Activated naive CD8-positive, alpha-beta T cell treated with anti-CD3 and anti-CD28 coated beads, Interleukin-2, amount 50 U/mL, for 24 hours (primary cell): ENCODE measurements around the gene SEMA4C.
"Not testable (repeated sequence)": the region's sequence is repeated elsewhere in the genome, so short reads cannot be mapped to it uniquely, and the experiment has no call there.

Experiments
- ATAC-seq: fragments of 150-1000 bp; cut with Tn5 transposase; one replicate; pipeline ENCODE4 v1.10.0; 2021
- DNase-seq: peaks from one replicate; pipeline ENCODE4 v3.0.0; 2021
- H3K27ac Mint-ChIP-seq: one replicate; pipeline ENCODE4 v1.8.0; 2021; ENCODE audit warnings: mild to moderate bottlenecking, mixed read lengths
- H3K27me3 Mint-ChIP-seq: one replicate; pipeline ENCODE4 v1.8.0; 2021; ENCODE audit warnings: mixed read lengths
- H3K36me3 Mint-ChIP-seq: one replicate; pipeline ENCODE4 v1.8.0; 2021; ENCODE audit warnings: low read depth, mixed read lengths
- H3K4me1 Mint-ChIP-seq: one replicate; pipeline ENCODE4 v1.8.0; 2021; ENCODE audit warnings: mixed read lengths
- H3K4me3 Mint-ChIP-seq: one replicate; pipeline ENCODE4 v1.8.0; 2021; ENCODE audit warnings: mild to moderate bottlenecking, moderate library complexity, mixed read lengths
- H3K9me3 Mint-ChIP-seq: one replicate; pipeline ENCODE4 v1.8.0; 2021; ENCODE audit warnings: mixed read lengths

SEMA4C gene

DNA sequence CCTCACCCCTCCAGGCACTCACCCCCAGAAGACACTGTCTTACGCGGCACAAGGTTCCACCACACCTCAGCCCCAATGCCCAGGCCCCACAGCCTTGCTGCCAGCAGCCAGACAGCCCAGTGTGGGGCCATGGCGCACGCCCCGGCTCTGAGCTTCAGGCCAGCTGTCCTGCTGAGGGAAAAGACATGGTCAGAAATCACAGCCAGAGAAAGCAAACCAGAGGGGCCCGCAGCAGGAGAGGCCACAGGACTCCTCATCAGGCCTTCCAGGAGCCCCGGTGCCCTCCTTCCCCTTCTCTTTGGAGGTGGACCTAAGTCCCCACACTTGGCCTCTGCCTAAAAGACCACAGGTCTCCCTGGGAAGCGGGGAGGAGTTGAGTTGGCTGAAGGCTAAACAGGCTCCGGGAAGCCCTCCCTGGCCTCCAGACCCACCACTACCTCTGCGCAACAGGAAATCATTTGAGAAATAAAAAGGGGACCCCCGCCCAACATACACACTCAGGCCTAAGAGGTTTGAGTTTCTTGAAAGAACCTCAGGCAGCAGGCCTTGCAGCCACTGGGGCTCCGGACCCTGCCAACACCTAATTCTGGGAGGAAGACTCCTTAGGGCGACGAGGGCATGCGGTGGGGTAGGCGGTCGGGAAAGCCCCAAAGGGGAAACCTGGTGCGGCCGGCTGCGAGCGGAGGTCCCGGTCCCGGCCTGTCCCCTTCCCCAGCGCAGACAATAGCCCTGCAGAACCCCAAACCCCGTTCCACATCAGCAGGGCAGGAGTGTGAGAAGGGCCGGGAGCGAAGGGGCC lies 1.9 kb downstream of the SEMA4C start:
- ATAC-seq = peak; percentile 5
- Mint-ChIP-seq H3K4me3 (peak overlapping the region; percentile 82), H3K4me1 (peaks cover 33% of the 10 kb centered on the region), H3K36me3 (no peaks in the 10 kb centered on the region), H3K27me3 (peaks cover 6% of the 10 kb centered on the region), H3K9me3 (no peaks in the 10 kb centered on the region), H3K27ac (peak overlapping the region; percentile 77)
- peak; percentile 61 for DNase-seq

DNA sequence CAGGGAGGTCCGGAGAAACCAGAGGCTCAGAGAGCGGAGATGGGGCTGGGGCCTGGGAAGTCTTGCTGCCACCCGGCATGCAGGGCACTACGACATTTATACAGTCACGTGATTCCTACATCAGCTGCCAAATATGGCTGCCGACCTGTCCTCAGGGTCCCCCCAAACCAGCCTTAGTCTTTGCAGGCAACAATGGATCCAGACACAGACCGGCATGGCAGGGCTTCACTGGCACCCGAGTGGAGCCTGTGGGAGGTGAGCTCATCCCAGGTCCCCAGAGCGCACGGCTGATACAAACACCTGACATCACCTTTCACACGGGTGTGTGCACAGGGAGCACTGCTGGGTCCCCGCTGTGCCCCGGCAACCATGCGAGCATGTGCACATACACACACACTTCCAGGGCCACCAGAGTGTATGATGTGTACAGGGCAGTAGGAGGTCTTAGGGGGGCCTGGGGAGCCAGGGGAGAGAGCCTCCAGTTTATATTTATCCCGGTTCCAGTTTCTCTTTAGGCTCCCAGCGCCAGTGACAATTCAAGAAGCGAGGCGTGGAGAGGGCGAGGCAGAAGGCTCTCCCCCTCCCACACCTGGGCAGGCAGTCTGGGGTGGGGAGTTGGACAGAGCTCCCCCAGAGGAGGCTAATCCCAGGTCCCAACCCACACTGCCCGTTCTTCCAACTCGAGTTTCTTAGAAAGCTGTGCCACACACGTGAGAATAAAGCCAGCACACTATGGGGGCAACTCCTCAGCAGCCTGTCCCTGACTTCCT lies 2.7 kb downstream of the SEMA4C start:
- Mint-ChIP-seq H3K9me3 (no peaks in the 10 kb centered on the region), H3K4me3 (peak overlapping the region; percentile 82), H3K36me3 (peaks cover under 1% of the 10 kb centered on the region), H3K27me3 (peaks cover 6% of the 10 kb centered on the region), H3K4me1 (peaks cover 26% of the 10 kb centered on the region), H3K27ac (no peak overlapping the region)
- ATAC-seq = no peak
- DNase-seq = no peak

DNA sequence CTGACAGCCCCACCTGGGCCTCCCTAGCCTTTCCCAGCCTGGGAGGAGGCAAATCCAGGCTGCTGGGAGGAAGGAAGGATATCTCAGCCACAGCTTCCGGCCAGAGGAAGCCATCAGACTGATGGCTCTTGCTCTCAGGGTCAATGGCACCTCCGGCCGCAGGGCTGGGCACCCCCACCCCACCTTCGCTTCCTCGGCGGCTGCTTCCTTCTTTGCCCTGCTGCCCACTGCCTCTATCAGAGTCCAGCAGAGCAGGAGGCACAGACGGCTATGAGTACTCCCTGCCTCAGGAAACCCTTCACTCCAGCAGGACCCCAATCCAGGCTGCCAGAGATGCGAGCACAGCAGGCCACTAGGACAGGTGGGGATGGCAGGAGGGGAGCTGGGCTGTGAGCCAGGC lies 3.3 kb downstream of the SEMA4C start:
- H3K27me3 Mint-ChIP-seq = peaks cover 6% of the 10 kb centered on the region
- ATAC-seq = no peak
- H3K4me1 Mint-ChIP-seq = peaks cover 26% of the 10 kb centered on the region
- no peak overlapping the region for H3K4me3 Mint-ChIP-seq
- H3K36me3 Mint-ChIP-seq = peaks cover 4% of the 10 kb centered on the region
- no peak for DNase-seq
- H3K27ac Mint-ChIP-seq = no peak overlapping the region
- H3K9me3 Mint-ChIP-seq = no peaks in the 10 kb centered on the region

DNA sequence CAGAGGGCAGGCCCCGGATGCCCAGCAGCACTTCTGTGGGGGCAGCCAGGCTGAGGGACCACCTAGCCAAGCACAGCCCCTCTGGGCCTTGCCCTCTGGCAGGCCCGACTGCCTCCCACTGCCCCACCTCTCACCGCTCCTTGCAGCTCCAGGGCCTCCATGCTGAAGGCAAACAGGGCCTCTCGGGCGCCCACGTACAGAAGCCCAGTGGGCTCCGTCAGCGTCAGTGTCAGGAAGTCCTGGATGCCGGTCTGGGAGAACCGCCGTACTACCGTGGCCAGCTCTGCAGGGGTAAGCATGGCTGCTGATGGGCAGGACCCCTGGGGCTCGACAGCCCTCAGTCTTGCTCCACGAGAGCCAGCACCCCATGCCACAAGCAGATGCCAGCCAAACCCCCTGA lies 3.7 kb downstream of the SEMA4C start:
- peaks cover 4% of the 10 kb centered on the region for H3K36me3 Mint-ChIP-seq
- H3K27ac Mint-ChIP-seq = no peak overlapping the region
- H3K4me3 Mint-ChIP-seq = no peak overlapping the region

DNA sequence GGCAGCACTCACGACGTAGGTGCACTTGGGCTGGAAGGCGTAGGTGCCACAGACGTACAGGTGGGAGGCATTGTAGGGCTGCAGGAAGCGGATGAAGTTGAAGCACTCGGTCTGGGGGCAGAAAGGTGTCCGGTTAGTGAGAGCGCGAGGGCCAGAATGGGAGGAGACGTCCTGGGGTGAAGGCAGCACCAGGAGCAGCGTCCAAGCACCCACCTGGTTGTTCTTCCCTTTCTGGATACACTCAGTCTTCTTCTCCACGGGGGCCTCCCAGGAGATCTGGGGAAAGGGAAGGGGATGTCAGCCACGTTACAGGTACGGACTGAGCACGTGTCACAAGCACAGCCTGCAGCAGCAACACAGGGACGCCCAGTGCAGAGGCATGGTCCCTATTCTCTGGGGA lies 4.2 kb downstream of the SEMA4C start:
- H3K4me3 Mint-ChIP-seq = no peak overlapping the region
- H3K4me1 Mint-ChIP-seq = peaks cover 19% of the 10 kb centered on the region
- ATAC-seq = no peak
- H3K9me3 Mint-ChIP-seq = no peaks in the 10 kb centered on the region
- no peak for DNase-seq
- H3K27me3 Mint-ChIP-seq = no peaks in the 10 kb centered on the region
- H3K36me3 Mint-ChIP-seq = peaks cover 4% of the 10 kb centered on the region
- no peak overlapping the region for H3K27ac Mint-ChIP-seq

More for the DNA sequence above, 3.7 kb downstream of the SEMA4C start:
- no peak for ATAC-seq
- peaks cover 3% of the 10 kb centered on the region for H3K27me3 Mint-ChIP-seq
- DNase-seq = no peak
- peaks cover 24% of the 10 kb centered on the region for H3K4me1 Mint-ChIP-seq
- H3K9me3 Mint-ChIP-seq = no peaks in the 10 kb centered on the region

DNA sequence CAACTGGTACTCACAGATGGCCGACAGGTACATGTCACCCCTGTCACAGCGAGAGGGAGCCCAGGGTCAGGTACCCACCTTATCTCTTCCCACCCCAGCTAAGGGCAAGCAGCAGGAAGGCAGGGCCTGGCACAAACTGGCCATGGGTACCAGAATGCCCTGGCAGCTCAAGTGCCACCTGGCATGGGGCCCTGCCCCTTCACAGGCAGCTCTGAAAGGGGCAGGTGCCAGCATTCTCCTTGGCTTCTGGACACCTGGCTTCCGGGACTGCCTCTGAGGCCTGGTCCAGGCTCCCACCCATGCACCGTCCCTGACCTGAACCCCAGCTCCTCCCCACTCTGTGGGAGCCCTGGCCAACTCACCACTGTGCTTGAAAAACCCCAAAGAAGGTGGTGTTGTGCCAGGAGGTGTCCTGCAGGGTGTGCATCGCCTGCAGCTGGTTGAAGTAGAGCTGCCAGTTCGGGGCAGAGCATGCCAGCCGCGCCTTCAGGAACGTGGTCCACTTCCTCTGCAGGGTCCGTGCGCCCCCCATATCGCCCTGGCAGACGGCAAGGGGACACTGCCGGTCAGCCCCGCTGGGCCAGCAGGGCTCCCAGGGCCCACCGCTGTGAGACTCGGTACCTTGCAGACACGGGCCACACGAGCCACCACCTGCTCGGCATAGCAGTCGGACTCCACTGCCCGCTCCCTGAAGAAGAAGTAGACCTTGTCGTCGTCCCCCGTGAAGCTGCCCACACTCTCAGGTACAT lies 5.4 kb downstream of the SEMA4C start:
- DNase-seq (no peak), ATAC-seq (no peak)
- Mint-ChIP-seq H3K36me3 (peaks cover 4% of the 10 kb centered on the region), H3K27me3 (no peaks in the 10 kb centered on the region), H3K9me3 (no peaks in the 10 kb centered on the region), H3K4me3 (no peak overlapping the region), H3K27ac (no peak overlapping the region), H3K4me1 (peaks cover 25% of the 10 kb centered on the region)

DNA sequence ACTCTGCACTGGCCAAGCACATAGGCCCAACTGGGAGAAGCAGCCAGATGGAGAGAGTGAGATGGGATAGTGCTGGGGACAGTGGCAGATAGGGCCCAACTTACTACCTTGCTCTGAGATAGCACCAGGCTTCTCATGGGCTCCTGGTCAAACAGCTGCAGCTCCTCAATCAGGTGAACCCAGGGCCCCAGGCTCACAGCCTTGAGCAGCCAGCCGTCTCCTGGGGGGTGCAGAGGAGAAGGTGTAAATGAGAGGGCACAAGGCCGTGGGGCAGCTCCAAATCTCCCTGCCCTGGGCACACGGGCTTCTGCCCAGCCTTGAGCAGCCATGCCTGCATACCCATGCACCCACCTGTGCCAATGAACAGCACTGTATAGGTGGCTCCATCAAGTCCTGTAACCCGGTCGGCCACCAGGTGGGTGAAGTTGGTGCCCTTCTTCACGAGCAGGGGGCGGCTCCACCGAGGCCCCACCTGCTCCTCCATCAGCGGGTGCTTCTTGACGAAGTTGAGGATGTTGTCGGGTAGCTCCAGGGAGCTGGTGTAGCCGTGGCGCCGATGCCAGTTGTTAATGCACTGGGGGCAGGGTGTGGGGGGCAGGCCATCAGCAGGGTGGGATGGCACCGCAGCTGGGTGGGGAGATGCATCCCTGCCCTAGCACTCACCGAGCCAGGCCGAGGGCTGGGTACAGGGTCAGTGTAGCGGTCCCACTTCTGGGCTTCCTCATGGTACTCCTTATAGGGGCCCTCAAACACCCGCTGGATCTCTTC lies 6.1 kb downstream of the SEMA4C start:
- Mint-ChIP-seq H3K4me3 (no peak overlapping the region), H3K27me3 (no peaks in the 10 kb centered on the region), H3K27ac (peak overlapping the region; percentile 31)

DNA sequence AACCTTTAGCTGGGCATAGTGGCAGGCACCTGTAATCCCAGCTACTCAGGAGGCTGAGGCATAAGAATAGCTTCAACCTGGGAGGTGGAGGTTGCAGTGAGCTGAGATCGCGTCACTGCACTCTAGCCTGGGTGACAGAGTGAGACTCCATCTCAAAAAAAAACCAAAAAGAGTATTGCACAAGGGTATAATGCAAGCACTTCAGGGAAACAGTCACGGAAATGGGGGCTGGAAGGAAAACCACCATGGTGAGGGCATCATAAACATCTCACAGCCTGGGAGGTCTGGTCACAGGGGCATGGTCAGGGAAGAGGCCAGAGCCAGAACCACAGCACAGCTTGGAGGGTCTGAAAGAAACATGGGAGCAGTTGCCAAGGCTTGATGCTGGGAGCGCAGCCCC lies 6.8 kb downstream of the SEMA4C start:
- ATAC-seq, H3K36me3 Mint-ChIP-seq, H3K4me3 Mint-ChIP-seq, H3K27ac Mint-ChIP-seq, H3K9me3 Mint-ChIP-seq, DNase-seq, H3K27me3 Mint-ChIP-seq: not testable (repeated sequence)
- H3K4me1 Mint-ChIP-seq = peaks cover 31% of the 10 kb centered on the region

More for the DNA sequence above, 6.1 kb downstream of the SEMA4C start:
- DNase-seq (no peak), ATAC-seq (no peak)
- no peaks in the 10 kb centered on the region for H3K9me3 Mint-ChIP-seq
- H3K4me1 Mint-ChIP-seq = peaks cover 30% of the 10 kb centered on the region
- peaks cover 4% of the 10 kb centered on the region for H3K36me3 Mint-ChIP-seq

DNA sequence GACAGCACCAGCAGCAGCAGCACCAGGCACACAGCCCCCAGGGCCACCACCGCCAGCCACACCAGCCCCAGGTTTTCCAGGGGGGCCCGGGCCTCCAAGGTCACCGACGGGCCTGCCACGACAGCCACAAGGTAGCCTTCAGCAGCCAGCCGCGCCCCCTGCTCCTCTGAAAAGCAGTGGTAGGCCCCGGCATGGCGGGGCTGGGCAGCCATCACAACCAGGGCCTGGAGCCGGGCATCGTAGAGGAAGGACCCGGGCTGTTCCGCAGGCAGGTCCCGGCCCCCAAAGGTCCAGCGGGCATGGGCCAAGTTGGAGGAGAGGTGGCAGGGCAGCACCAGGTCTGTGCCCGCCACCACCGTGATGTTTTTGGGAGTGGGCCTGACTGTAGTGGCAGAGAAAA lies 8.8 kb downstream of the SEMA4C start:
- H3K9me3 Mint-ChIP-seq = no peaks in the 10 kb centered on the region
- H3K36me3 Mint-ChIP-seq = peaks cover 4% of the 10 kb centered on the region
- no peak overlapping the region for H3K27ac Mint-ChIP-seq
- DNase-seq (no peak), ATAC-seq (no peak)
- H3K4me3 Mint-ChIP-seq = no peak overlapping the region
- peaks cover 27% of the 10 kb centered on the region for H3K4me1 Mint-ChIP-seq
- H3K27me3 Mint-ChIP-seq = no peaks in the 10 kb centered on the region

DNA sequence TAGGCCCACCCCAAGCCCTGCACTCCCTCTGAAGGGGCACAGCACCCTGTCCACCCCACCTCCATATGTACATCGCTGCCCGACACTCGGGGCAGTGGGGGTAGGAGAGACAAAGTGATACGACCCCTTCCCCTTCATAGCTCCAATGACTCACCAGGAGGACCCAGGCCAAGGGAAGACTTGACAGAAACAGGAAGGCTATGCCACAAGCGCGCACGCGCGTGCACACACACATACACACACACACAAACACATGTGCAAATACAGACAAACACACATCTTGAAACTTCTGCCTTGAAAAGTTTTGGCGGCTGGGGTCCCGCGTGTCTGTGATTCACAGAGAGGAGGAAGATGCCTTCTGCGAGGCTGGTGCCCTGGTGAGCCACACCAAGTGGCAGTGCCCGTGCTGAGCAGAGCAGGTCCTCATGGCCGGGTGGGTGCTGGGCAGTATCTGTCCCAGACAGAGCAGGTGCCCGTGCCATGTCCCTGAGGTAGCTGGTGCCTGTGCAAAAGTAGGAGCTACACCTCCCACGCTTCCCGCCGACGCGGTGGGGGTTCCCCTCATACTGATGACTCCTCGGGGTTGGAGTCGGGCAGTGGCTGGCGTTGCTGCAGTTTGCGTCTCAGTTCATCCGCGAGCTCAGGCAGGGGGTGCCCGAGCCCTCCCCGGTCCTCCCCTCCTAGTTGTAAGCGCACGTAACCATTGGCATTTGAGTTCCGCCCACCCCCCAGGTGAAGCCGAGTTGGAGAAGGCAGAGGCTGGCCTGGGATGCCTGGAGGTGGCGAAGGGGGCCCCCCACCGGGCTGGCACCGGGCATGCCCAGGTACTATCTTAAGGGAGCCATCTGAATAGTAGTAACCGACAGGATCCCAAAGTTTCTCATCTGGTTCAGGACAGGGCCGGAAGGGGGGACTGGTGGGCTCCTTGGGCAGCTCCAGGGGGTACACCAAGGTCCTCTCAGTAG lies 9.5 kb downstream of the SEMA4C start:
- DNase-seq = peak; percentile 41
- H3K27me3 Mint-ChIP-seq = no peaks in the 10 kb centered on the region
- H3K4me3 Mint-ChIP-seq = no peak overlapping the region
- H3K36me3 Mint-ChIP-seq = peaks cover 4% of the 10 kb centered on the region
- no peak for ATAC-seq
- peaks cover 27% of the 10 kb centered on the region for H3K4me1 Mint-ChIP-seq
- no peaks in the 10 kb centered on the region for H3K9me3 Mint-ChIP-seq
- H3K27ac Mint-ChIP-seq = no peak overlapping the region

DNA sequence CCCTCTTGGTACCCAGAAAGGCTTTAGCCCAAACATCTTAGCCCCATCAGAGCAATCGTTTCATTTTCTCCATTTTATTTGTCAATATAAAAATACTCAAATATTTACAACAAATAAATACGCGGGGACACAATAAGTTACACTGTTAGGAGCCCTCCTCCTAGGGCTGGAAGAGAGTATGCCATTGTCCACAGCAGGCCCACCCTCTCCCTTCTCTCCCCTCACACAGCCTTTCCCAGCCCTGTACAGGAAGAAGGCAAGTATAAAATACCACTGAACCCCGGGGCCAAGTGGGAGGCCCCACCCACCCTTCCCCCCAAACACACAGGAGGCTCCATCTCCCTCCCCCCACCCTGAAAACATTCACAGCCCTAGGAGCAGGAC lies 10.2 kb downstream of the SEMA4C start:
- H3K9me3 Mint-ChIP-seq = no peaks in the 10 kb centered on the region
- H3K4me1 Mint-ChIP-seq = peaks cover 31% of the 10 kb centered on the region
- H3K27ac Mint-ChIP-seq = no peak overlapping the region
- DNase-seq (no peak), ATAC-seq (no peak)
- H3K4me3 Mint-ChIP-seq = peak overlapping the region; percentile 89
- no peaks in the 10 kb centered on the region for H3K27me3 Mint-ChIP-seq
- peaks cover 4% of the 10 kb centered on the region for H3K36me3 Mint-ChIP-seq

DNA sequence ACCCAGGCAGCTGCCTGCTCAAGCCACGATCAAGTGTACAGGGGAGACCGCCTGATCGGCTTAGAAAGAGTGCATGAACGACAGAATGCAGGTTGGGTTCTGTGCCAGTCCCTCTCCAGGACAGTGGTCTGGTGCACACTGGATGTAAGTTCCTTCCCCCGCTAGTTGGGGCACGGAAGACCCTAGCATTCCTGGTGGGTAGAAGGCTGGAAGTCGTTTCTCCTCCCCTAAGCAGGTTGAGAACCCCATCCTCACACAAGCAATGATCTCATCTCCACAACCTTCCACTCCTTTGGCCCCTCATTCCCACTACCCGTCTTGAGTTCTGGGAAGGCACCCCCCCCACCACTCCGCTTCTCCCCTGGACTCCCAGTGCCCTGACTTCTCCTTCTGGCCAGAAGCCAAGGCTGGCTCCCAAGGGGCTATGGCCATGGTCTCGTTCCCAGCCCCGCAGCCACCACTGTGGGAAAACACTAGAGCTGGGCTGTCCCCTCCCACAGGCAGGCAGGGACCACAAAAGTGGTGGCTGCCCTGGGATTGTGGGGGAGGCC lies 10.7 kb downstream of the SEMA4C start:
- H3K4me1 Mint-ChIP-seq = peaks cover 31% of the 10 kb centered on the region
- ATAC-seq = no peak
- no peaks in the 10 kb centered on the region for H3K27me3 Mint-ChIP-seq
- peaks cover 4% of the 10 kb centered on the region for H3K36me3 Mint-ChIP-seq
- no peak for DNase-seq
- peak overlapping the region; percentile 42 for H3K27ac Mint-ChIP-seq
- H3K9me3 Mint-ChIP-seq = no peaks in the 10 kb centered on the region
- peak overlapping the region; percentile 89 for H3K4me3 Mint-ChIP-seq
